Measurements from ENCODE around the gene COBL.
A peak's percentile ranks its signal among the peaks of the same experiment; 100 is the strongest.

Gene COBL

DNA sequence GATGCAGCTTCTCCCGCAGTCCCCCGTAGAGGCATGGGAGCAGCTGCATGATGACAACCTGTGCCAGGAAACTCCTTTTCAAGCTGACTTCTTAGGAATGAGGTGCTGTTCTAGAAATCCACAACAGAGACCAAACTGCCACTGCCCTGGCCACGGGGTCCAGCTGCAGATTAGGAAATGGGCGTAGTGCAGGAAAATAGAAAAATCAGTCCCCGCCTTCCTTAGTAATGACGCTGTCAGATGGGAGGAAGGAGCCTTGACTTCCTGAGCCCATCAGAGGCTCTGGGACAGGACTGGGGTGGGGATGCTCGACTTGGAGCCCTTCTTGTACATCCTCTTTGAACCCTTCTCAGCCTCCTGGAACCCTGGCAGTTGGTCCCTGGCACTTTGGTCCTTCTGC lies 306.1 kb downstream of the COBL start:
- Histone ChIP-seq H3K4me3 (ENCODE audit: low read length in 2 of 2) (no peak overlapping the region), H3K79me1 (ENCODE audit: low read depth, low read length) (peaks cover 2% of the 10 kb centered on the region), H3K9ac (ENCODE audit: low read depth, low read length, poor library complexity) (no peak overlapping the region), H3K4me2 (ENCODE audit: insufficient read depth, low read length, poor library complexity, severe bottlenecking) (no peak overlapping the region), H3K9me3 (replicated peaks in 1 of 2; ENCODE audit: control insufficient read depth in 2 of 2, insufficient read depth in 1 of 2, low read depth in 1 of 2, low read length in 2 of 2) (peaks cover 0 to 3% of the 10 kb centered on the region in 2 donors), H2BK120ac (ENCODE audit: low read depth, low read length) (no peak overlapping the region), H3K23ac (ENCODE audit: low read depth, low read length, poor library complexity) (no peak overlapping the region), H4K8ac (ENCODE audit: low read depth, low read length) (no peak overlapping the region), H2BK5ac (ENCODE audit: low read length) (no peak overlapping the region), H2BK12ac (ENCODE audit: low read length) (no peak overlapping the region), H2BK15ac (ENCODE audit: low read length) (no peak overlapping the region), H2AK5ac (ENCODE audit: low read depth, low read length) (no peak overlapping the region), H3K4me1 (ENCODE audit: control insufficient read depth in 2 of 2, insufficient read depth in 1 of 2, low read depth in 1 of 2, low read length in 2 of 2) (no peaks in the 10 kb centered on the region), H3K18ac (ENCODE audit: low read length) (no peak overlapping the region), H2AFZ (ENCODE audit: low read length) (no peak overlapping the region), H3K36me3 (replicated peaks in 1 of 2; ENCODE audit: control insufficient read depth in 2 of 2, insufficient read depth in 2 of 2, low read length in 2 of 2) (no peaks in the 10 kb centered on the region), H3K4ac (ENCODE audit: low read length) (no peak overlapping the region), H3K14ac (ENCODE audit: low read length) (no peak overlapping the region), H3K27me3 (ENCODE audit: control insufficient read depth in 3 of 3, insufficient read depth in 3 of 3, low read depth in 1 of 3, low read length in 3 of 3) (no peaks in the 10 kb centered on the region), H3K27ac (replicated peaks; ENCODE audit: low read length) (no peak overlapping the region), H4K91ac (ENCODE audit: low read depth, low read length, poor library complexity) (no peak overlapping the region)
- no peak for DNase-seq (ENCODE audit: low spot score)
- WGBS, 2 donors (ENCODE audit: extremely low coverage in 2 of 2, insufficient read length in 2 of 2, insufficient replicate concordance in 1 of 2): no CpG with 5 or more reads among the region's 7 CpGs

DNA sequence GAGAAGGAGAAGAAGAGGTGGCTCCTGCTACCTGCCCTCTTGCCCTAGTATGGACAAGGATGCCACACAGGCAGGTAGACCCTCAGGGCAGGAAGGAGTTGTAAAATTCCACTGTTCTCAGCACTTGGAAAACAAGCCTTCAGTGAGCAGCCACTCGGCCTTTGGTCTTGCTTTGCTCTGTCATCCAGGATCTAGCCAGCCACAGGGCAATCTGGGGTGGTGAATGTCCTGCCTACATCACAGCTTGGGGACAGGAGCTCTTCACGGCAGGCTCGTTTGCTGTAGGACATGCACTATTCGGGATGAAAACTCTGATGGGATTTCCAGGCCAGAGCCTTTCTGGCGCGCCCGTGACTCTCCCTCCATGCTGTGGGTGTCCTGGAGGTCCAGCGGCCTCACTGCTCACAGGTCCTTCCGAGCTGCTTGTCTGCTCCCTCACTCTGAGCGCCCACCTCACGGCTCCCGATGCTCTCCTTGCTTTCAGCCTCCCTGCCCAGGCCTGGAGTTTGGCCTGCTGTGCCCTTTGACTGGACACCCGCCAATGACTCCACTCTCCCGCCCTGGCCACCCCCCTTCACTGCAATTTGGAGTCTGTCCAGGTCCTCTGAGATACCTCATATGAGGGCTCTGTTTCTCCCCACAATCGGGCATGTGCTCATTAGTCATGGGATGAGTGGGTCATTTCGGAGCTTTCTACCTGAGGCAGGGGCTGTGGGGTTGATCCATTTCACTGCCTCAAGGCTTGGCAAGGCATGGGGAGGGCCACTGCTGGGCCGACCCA lies 306.7 kb downstream of the COBL start:
- no peak overlapping the region for H2BK12ac ChIP-seq (ENCODE audit: low read length)
- no peak overlapping the region for H2AK5ac ChIP-seq (ENCODE audit: low read depth, low read length)
- no peaks in the 10 kb centered on the region for H3K36me3 ChIP-seq (replicated peaks in 1 of 2; ENCODE audit: control insufficient read depth in 2 of 2, insufficient read depth in 2 of 2, low read length in 2 of 2)
- H3K27ac ChIP-seq (replicated peaks; ENCODE audit: low read length): no peak overlapping the region
- H3K9me3 ChIP-seq (replicated peaks in 1 of 2; ENCODE audit: control insufficient read depth in 2 of 2, insufficient read depth in 1 of 2, low read depth in 1 of 2, low read length in 2 of 2): peaks cover 0 to 3% of the 10 kb centered on the region in 2 donors
- H3K23ac ChIP-seq (ENCODE audit: low read depth, low read length, poor library complexity): peak overlapping the region; percentile 31
- peak overlapping the region; percentile 66 for H3K18ac ChIP-seq (ENCODE audit: low read length)
- no peak overlapping the region for H3K4me3 ChIP-seq (ENCODE audit: low read length in 2 of 2)
- WGBS, 2 donors (ENCODE audit: extremely low coverage in 2 of 2, insufficient read length in 2 of 2, insufficient replicate concordance in 1 of 2): no CpG with 5 or more reads among the region's 17 CpGs
- no peak overlapping the region for H2BK5ac ChIP-seq (ENCODE audit: low read length)
- no peak overlapping the region for H2BK120ac ChIP-seq (ENCODE audit: low read depth, low read length)
- no peak for DNase-seq (ENCODE audit: low spot score)
- no peak overlapping the region for H2AFZ ChIP-seq (ENCODE audit: low read length)
- no peaks in the 10 kb centered on the region for H3K27me3 ChIP-seq (ENCODE audit: control insufficient read depth in 3 of 3, insufficient read depth in 3 of 3, low read depth in 1 of 3, low read length in 3 of 3)
- no peak overlapping the region for H3K9ac ChIP-seq (ENCODE audit: low read depth, low read length, poor library complexity)
- no peak overlapping the region for H3K4me2 ChIP-seq (ENCODE audit: insufficient read depth, low read length, poor library complexity, severe bottlenecking)
- H2BK15ac ChIP-seq (ENCODE audit: low read length): peak overlapping the region; percentile 61
- no peak overlapping the region for H3K14ac ChIP-seq (ENCODE audit: low read length)
- no peak overlapping the region for H4K8ac ChIP-seq (ENCODE audit: low read depth, low read length)
- H3K79me1 ChIP-seq (ENCODE audit: low read depth, low read length): peaks cover 2% of the 10 kb centered on the region
- no peaks in the 10 kb centered on the region for H3K4me1 ChIP-seq (ENCODE audit: control insufficient read depth in 2 of 2, insufficient read depth in 1 of 2, low read depth in 1 of 2, low read length in 2 of 2)
- H4K91ac ChIP-seq (ENCODE audit: low read depth, low read length, poor library complexity): no peak overlapping the region
- no peak overlapping the region for H3K4ac ChIP-seq (ENCODE audit: low read length)

DNA sequence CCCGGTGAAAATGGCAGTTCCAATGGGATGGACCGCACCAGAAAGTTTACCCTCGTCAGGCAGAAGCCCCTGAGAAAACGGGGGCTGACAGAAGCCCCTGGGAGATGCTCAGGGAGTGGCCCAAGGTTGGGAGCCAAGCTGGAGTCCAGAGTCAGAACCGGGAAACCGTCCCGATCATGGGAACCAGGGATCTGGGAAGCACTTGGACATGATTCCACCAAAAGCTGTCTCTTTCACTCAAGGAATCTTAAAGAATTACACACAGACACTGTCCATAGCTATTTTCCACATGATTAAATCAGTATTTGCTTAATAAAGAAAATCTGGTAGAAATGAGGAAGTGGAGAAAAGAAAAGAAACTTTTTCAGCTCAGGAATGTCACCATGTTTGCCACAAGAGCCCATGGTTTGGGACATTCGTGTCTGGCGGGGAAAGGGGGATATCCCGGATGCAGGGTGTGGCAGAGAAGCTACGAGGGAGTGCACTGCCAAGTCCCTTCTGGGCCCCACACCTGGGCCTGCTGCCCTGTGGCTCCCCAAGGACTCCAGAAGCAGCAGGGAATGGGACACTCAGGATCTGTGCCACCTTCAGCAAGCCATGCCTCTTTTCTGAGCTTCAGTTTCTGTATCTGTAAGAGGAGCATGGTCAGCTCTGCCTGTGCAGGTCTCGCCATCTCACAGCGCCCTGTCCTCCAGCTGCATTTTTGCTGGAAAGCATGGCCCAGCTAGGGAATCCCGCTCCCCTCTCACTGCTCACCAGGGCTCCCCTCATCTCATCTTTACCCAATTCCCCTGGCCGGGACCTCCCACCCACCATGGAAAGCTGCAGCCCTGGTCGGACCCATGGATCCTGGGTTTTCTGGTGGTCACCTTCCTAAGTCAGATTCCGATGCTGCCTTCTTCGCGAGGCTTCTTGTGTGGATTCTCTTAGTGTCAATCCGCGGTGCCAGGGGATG lies 308.8 kb downstream of the COBL start:
- Histone ChIP-seq H4K91ac (ENCODE audit: low read depth, low read length, poor library complexity) (no peak overlapping the region), H3K4me1 (ENCODE audit: control insufficient read depth in 2 of 2, insufficient read depth in 1 of 2, low read depth in 1 of 2, low read length in 2 of 2) (no peaks in the 10 kb centered on the region), H3K4me3 (ENCODE audit: low read length in 2 of 2) (peak overlapping the region in 1 of 2 donors; percentile 9), H3K18ac (ENCODE audit: low read length) (peak overlapping the region; percentile 77), H3K23ac (ENCODE audit: low read depth, low read length, poor library complexity) (no peak overlapping the region), H4K8ac (ENCODE audit: low read depth, low read length) (no peak overlapping the region), H3K4me2 (ENCODE audit: insufficient read depth, low read length, poor library complexity, severe bottlenecking) (no peak overlapping the region), H2BK5ac (ENCODE audit: low read length) (no peak overlapping the region), H2AFZ (ENCODE audit: low read length) (no peak overlapping the region), H3K4ac (ENCODE audit: low read length) (no peak overlapping the region), H3K27me3 (ENCODE audit: control insufficient read depth in 3 of 3, insufficient read depth in 3 of 3, low read depth in 1 of 3, low read length in 3 of 3) (no peaks in the 10 kb centered on the region), H3K27ac (replicated peaks; ENCODE audit: low read length) (no peak overlapping the region), H3K14ac (ENCODE audit: low read length) (no peak overlapping the region), H3K9me3 (replicated peaks in 1 of 2; ENCODE audit: control insufficient read depth in 2 of 2, insufficient read depth in 1 of 2, low read depth in 1 of 2, low read length in 2 of 2) (peaks cover 0 to 3% of the 10 kb centered on the region in 2 donors), H2BK15ac (ENCODE audit: low read length) (no peak overlapping the region), H3K79me1 (ENCODE audit: low read depth, low read length) (peaks cover 2% of the 10 kb centered on the region), H2BK120ac (ENCODE audit: low read depth, low read length) (no peak overlapping the region), H2AK5ac (ENCODE audit: low read depth, low read length) (no peak overlapping the region), H3K36me3 (replicated peaks in 1 of 2; ENCODE audit: control insufficient read depth in 2 of 2, insufficient read depth in 2 of 2, low read length in 2 of 2) (no peaks in the 10 kb centered on the region), H3K9ac (ENCODE audit: low read depth, low read length, poor library complexity) (no peak overlapping the region), H2BK12ac (ENCODE audit: low read length) (no peak overlapping the region)
- no peak for DNase-seq (ENCODE audit: low spot score)
- no CpG with 5 or more reads among the region's 21 CpGs for WGBS, 2 donors (ENCODE audit: extremely low coverage in 2 of 2, insufficient read length in 2 of 2, insufficient replicate concordance in 1 of 2)
